Epidermal melanocyte (primary cell): ENCODE data around the gene IL1RL2.

Experiments
- DNase-seq: peaks from one replicate; pipeline ENCODE4 v3.0.0; 2011; ENCODE audit warnings: low spot score; ENCODE audit not compliant: insufficient read length

IL1RL2 gene

DNA sequence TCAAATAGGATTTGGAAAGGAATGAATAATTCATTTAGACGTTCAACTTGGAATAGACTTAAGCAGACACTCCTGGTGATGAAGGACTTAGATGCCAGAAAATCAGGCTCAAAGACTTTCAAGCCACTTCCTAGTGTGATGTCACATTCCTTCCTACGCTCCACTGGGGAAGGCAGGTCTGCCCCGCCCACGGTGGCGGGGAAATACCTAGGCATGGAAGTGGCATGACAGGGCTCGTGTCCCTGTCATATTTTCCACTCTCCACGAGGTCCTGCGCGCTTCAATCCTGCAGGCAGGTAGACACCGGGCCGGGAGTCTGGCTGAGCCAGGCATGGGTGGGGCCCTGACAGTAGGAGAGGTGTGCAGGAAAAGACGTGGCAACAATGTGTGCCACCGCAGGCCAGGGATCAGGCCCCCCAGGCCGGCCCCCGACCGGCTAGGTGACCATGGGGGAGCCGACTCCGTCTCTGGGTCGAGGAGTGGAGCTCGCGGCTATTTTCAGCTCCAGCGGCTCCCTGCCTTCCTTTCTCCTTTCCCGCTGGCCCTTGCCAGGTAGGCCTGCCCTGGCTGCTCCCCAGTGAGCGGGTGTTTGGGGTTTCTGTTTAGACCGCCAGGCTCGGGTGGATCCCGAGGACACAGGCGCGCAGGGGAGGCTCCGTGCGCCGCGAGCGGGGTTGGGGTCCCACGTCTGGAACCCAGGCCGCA is at the start of gene IL1RL2:
Gene IL1RL2 (plus strand): TSS at position 233 of the 705 bp plus-strand sequence. CDS start 845 bp downstream, outside the sequence.
- DNase-seq, result no peak

GRCh38 chr2:102137138-102137537 is 49.7 kb upstream of the IL1RL2 start:
- no peak for DNase-seq

- no peak for DNase-seq
These were observed 48.5 kb upstream of the IL1RL2 start for GRCh38 chr2:102138331-102138730.

DNA sequence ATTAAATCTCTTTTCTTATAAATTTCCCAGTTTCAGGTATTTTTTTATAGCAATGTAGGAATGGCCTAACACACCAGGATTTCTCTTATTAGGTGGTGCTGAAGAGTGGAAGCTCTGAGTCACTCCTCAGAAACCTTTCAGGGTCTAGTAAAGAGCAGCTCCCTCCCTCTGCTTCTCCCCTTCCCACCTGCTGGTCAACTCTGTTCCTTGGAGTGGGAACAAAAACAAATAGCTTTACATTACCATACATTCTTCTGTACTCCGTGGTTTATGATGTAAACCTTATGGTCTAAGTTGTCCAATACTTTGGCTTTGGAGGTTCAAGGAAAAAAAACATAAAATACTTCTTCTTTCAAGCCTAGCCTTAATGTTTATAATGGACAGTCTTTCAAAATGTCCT is 47.0 kb upstream of the IL1RL2 start:
- no peak for DNase-seq

DNA sequence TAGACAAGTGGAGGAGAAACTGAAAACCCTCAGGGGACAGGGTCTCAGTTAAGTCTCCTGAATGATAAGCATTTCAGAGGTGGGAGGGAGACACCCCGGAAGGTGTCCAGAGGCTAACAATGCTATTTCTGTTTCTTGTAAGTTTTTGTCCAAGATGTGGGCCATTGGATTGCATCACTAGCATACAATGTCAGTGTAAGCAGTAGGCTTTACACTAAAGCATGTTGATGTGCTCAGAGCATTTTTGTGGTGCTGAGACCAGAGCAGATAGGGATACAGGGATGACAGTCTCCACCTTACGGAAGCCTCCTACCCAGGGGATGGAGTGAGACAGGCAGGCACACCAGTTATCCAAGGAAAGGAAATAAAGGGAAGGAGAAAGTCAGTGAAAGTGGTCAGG is 46.4 kb upstream of the IL1RL2 start:
- no peak for DNase-seq

GRCh38 chr2:102141011-102141943 is 45.5 kb upstream of the IL1RL2 start:
- peak; percentile 28 for DNase-seq

- DNase-seq, result peak; percentile 45
These were observed 44.6 kb upstream of the IL1RL2 start, which contains the start of gene IL1R1 for GRCh38 chr2:102141970-102142828. Gene IL1R1 (plus strand): TSS chr2:102142746. CDS start chr2:102157725, 14,979 bp downstream.

- no peak for DNase-seq
These were observed 43.9 kb upstream of the IL1RL2 start for GRCh38 chr2:102142829-102143449.

- no peak for DNase-seq
These were observed 43.3 kb upstream of the IL1RL2 start for GRCh38 chr2:102143450-102143985.

GRCh38 chr2:102144128-102144527 is 42.7 kb upstream of the IL1RL2 start:
- DNase-seq, result no peak

DNA sequence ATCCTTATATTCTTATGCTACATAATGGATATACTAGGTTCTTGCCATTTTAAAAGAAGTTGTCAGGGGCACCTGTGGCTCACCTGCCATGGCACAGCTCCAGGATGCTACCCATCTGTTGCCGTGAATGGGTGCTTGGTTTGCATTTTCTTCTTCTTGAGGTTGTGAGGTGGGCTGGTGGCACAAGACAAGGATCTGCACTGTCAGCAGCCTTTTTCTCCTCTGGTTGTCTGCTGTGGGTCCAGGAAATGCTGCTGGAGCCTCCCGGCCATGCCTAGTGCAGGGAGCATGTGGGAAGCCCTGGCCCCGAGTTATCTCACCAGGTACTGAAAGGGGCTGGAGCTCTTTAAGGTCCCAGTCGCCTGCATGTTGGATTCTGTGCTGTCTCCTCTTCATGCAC is 41.7 kb upstream of the IL1RL2 start:
- no peak for DNase-seq

DNA sequence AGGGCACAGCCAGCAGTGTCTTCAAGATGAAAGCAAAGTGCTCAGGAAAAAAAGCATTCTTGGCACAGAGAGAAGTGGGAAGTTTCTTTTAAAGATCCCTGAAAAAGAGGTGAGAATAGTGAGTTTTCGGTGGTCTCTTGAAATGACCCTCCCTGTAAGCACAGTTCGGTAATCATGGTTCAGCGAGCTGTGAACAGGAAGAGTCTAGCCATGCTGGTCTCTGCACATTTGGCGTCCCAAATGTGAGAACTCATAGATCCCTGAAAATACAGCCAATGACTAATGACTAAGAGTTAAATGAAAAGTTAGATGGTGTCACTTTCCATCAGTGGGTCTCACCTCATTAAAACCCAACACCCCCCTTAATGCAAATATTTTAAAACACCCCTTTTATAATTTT is 40.9 kb upstream of the IL1RL2 start:
- DNase-seq, result no peak

DNA sequence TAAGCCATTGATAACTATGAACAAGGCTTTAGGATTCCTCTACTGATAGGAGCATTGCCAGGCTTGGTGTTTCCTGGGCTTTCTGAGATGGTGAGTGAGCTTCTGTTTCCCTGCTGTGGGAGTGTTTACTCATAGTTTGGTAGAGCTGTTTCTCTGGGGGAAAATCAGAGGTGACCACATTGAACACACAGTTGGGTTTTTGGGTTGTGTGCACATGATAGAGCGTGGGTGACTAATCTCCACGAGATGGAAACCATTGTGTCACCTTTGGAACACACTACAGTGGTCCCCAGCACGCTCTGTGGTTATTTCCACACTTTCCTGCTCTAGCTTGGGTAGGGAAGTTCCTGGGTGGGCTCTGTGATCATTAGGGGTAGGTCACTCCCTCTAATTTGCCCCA is 38.9 kb upstream of the IL1RL2 start:
- no peak for DNase-seq

GRCh38 chr2:102149243-102149642 is 37.6 kb upstream of the IL1RL2 start:
- no peak for DNase-seq

DNA sequence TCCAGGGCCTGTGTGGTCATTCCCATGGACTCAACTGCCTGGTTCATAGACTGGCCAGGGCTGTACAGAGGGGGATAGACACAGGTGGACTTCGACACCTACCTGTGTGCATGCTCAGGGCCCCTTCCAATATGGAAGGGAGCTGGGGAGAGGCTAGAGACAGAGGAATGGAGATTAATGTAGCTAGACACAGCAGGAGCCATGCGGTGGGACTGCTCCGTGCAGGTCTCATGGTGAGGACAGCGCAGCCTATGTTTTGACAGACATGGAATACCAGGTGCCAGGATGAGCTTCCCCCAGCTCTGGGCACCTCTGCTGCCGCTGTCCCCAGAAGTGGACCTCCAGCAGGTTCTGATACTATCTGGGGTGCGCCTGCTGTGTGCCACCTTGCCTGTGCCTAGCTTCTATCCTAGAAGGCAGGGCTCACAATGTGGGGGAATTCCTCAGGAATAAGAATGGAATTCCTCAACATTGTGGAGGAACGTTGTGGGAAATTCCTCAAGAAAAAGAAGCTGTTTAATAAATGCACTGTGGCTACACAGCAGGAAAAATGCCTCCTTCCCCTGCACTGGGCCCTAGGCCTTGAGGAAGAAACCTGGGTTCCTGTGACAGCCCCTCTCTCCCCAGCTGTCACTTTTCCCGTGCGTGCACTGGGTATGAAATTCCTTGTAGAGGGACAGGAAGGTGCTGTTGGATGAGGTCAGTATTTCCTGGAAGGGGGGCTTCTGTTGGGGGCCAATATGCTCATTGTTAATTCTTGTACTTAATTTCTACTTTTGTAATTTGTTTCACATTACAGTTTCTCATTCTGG is 37.0 kb upstream of the IL1RL2 start:
- DNase-seq, result no peak

DNA sequence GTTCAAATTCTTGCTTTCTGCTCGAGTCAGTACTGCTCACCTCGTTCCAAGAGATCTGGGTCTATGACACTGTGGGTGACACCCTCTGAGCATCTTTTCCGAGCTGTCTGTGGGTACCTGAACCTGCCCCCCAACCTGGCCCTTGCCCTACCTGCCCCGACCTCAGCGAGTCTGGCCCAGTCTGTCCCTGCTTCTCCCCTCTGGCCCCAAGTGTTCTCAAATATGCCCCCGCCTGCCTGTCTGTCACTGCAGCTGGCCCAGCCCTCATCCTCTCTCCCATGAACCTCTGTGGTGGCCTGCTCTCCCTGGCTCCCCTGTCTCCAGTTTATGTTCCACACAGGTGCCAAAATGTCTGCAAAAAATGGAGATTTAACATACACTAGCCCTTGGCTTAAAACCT is 32.5 kb upstream of the IL1RL2 start:
- DNase-seq, result no peak

GRCh38 chr2:102154946-102155702 is 31.7 kb upstream of the IL1RL2 start:
- no peak for DNase-seq

DNA sequence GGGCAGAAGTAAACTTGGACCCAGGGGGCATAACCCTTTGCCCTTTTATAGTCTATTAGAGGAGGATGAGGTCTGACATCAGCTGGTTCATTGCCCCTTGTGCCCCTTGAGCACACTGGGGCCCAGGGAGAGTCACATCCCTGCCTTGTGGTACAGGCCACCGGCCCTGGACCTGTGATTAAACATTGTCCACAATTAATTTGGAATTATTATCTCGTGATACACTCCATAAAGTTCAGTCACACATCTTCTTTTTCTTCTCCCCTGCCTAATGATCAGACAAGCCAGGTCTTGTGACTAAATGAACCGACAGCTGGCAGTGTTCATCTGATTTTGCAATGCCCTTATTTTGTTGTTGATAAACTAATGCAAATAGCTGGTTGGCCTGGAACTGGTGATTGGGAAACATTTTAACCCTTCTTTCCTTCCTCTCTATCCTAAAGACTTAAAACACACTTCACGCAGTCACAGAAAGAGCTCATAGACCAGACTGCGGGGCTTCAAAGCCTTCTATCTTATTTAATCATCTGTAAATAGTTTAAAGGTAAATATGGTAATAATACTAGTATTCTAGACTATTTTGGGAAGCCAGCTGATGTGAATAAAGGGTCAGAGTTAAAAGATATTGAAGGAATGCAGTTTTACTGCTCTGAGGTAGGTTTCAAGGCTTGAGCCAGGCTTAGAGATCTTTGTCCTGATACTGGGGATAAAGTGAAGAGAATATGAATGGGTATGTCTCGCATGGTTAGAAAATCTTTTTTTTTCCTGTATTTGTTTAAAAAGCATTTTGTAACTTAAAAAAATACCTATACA is 30.9 kb upstream of the IL1RL2 start:
- DNase-seq, result peak; percentile 52
